ENCODE data around the gene TAC3.
"Not testable (repeated sequence)": the region's sequence is repeated elsewhere in the genome, so short reads cannot be mapped to it uniquely, and the experiment has no call there.

Gene TAC3

DNA sequence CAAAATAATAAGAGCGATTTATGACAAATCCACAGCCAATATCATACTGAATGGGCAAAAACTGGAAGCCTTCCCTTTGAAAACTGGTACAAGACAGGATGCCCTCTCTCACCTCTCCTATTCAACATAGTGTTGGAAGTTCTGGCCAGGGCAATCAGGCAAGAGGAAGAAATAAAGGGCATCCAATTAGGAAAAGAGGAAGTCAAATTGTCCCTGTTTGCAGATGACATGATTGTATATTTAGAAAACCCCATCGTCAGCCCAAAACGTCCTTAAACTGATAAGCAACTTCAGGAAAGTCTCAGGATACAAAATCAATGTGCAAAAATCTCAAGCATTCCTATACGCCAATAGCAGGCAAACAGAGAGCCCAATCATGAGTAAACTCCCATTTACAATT lies 54.1 kb downstream of the TAC3 start:
- not testable (repeated sequence) for ATAC-seq (replicated peaks; ENCODE audit: extremely low read depth, poor library complexity, severe bottlenecking); H3K4me1 Mint-ChIP-seq; H3K27ac Mint-ChIP-seq (ENCODE audit: low read depth); DNase-seq (ENCODE audit: low spot score in 2 of 2); H3K36me3 Mint-ChIP-seq (ENCODE audit: insufficient read depth); H3K4me3 Mint-ChIP-seq; H3K9me3 Mint-ChIP-seq
- peaks cover 34% of the 10 kb centered on the region for H3K27me3 Mint-ChIP-seq

Measured in central memory CD8-positive, alpha-beta T cell (primary cell).